Spleen (tissue), 11 donors: Measurements from ENCODE around the gene HDAC4. TPM values are rescaled to one million over a fixed set of nuclear protein-coding genes. Genes with fewer than 3 reads are reported as not detected.

ENCODE experiments used
- DNase-seq: peaks from one replicate; pipeline ENCODE4 v3.0.0-alpha.2; 2020
- H3K27ac ChIP-seq, 8 donors: fragments of 200-600 bp; sonication (generic) in 7 of 8; 1 replicate in 4 of 8; 2 replicates in 4 of 8; pipeline versions ENCODE4 v1.5.0 to v1.8.0; 2016 to 2021; ENCODE audit warnings: inconsistent platforms in 4 of 8, mild to moderate bottlenecking in 4 of 8, moderate library complexity in 1 of 8
- H3K27me3 ChIP-seq, 7 donors: fragments of 200-600 bp; sonication (generic) in 6 of 7; replicated peaks in 1 of 7; 1 replicate in 4 of 7; 2 replicates in 3 of 7; pipeline versions ENCODE4 v1.5.0 to v1.8.0; 2016 to 2021; ENCODE audit warnings: inconsistent platforms in 3 of 7, mild to moderate bottlenecking in 1 of 7
- H3K36me3 ChIP-seq, 6 donors: fragments of 200-600 bp; sonication (generic) in 5 of 6; 1 replicate in 4 of 6; 2 replicates in 2 of 6; pipeline versions ENCODE4 v1.5.0 to v1.8.0; 2016 to 2021; ENCODE audit warnings: inconsistent platforms in 2 of 6
- H3K4me1 ChIP-seq, 6 donors: fragments of 200-600 bp; sonication (generic) in 5 of 6; 1 replicate in 3 of 6; 2 replicates in 3 of 6; pipeline versions ENCODE4 v1.5.0 to v1.8.0; 2016 to 2021; ENCODE audit warnings: inconsistent platforms in 3 of 6
- H3K4me3 ChIP-seq, 8 donors: fragments of 200-600 bp; sonication (generic) in 7 of 8; 1 replicate in 4 of 8; 2 replicates in 4 of 8; pipeline versions ENCODE4 v1.5.0 to v1.8.0; 2016 to 2021; ENCODE audit warnings: inconsistent platforms in 4 of 8, mild to moderate bottlenecking in 4 of 8, moderate library complexity in 2 of 8
- H3K9me3 ChIP-seq, 8 donors: fragments of 200-600 bp; sonication (generic) in 7 of 8; 1 replicate in 4 of 8; 2 replicates in 4 of 8; pipeline versions ENCODE4 v1.5.0 to v1.8.0; 2016 to 2021; ENCODE audit warnings: inconsistent platforms in 4 of 8
- CTCF ChIP-seq, 11 experiments: fragments of 200-600 bp in 7 of 11; fragments of 450-650 bp in 4 of 11; sonication (generic) in 4 of 11; IDR thresholded peaks in 8 of 11; conservative IDR thresholded peaks in 3 of 11; 1 replicate in 7 of 11; 2 replicates in 4 of 11; pipeline versions ENCODE4 v1.4.0 to v1.8.0; 2016 to 2021; ENCODE audit warnings: antibody characterized with exemption in 11 of 11, inconsistent platforms in 4 of 11, mild to moderate bottlenecking in 1 of 11
- POLR2A ChIP-seq, 3 donors: fragments of 450-650 bp; IDR thresholded peaks; one replicate each; pipeline ENCODE4 v1.5.1; 2017; ENCODE audit warnings: antibody characterized with exemption in 3 of 3, mild to moderate bottlenecking in 1 of 3
- POLR2AphosphoS5 ChIP-seq, 3 donors: sonication (generic); formaldehyde crosslinking; IDR thresholded peaks; one replicate each; pipeline ENCODE4 v1.5.1; 2017; ENCODE audit warnings: antibody characterized with exemption in 3 of 3
- WGBS, 5 donors: extraction: QIAGEN DNeasy Blood & Tissue Kit in 3 of 5; methylation state at CpG; one replicate each; pipeline versions ENCODE4 v1.1.5 to v1.1.7; 2013 to 2018; 5-methylcytosine and 5-hydroxymethylcytosine counted together
- intact Hi-C: fragments of 100-400 bp; cut with DNase I; formaldehyde crosslinking; loops from one replicate; pipeline ENCODE4 v1.15.0; 2023; ENCODE audit warnings: low total_unique reads
- polyA plus RNA-seq, 3 donors: library from polyadenylated mRNA; stranded (reverse); fragments of 200-250 nt; gene quantifications; one replicate each; pipeline ENCODE4 v1.2.1, GENCODE V29; 2013
- total RNA-seq, 7 donors: library from RNA; depleted of rRNA in 3 of 7; stranded (reverse); fragments of >200 nt in 3 of 7; fragmentation: NEBNext Ultra II Directional in 4 of 7; extraction: Animal tissue kit (Norgen Biotek cat#: 25700) in 4 of 7; gene quantifications; one replicate each; pipeline versions ENCODE4 v1.1.0 to v1.2.1, GENCODE V29; 2016 to 2021
- donor health status: healthy with polysubstance abuse.
- donor health status: DM: no; HTN: no; CAD: no; lungs with moderate emphysema.
- donor health status: DM: no; HTN: no; CAD: no.
- donor health status: Bipolar disorder and iron deficiency.
- donor health status: healthy.
- donor health status: DM: no; HTN: no; CAD: no.
- donor health status: DM: yes; HTN: yes; CAD: no.

HDAC4 gene
- total and polyA plus RNA-seq, 10 donors = 3.2 to 122 (median 69.5) TPM

GRCh38 chr2:239002591-239002953 is 398.2 kb downstream of the HDAC4 start:
- peak; percentile 23 for DNase-seq
- H3K27me3 ChIP-seq = peaks cover 0 to 52% (median 0%) of the 10 kb centered on the region in 7 donors
- WGBS, 5 donors = 54 to 84% (median 69%) methylated on average over 8 of the region's 8 CpGs
- no peaks in the 10 kb centered on the region for H3K36me3 ChIP-seq
- H3K27ac ChIP-seq = peak overlapping the region in 7 of 8 donors; percentile 22 to 69 (median 53)
- peaks cover 0 to 16% (median 5%) of the 10 kb centered on the region in 8 donors for H3K9me3 ChIP-seq
- TF ChIP-seq POLR2AphosphoS5 (IDR thresholded peaks at IDR 0.05) = no peak
- TF ChIP-seq POLR2A (IDR thresholded peaks at IDR 0.05) = no peak
- no peak for TF ChIP-seq CTCF (IDR thresholded peaks at IDR 0.05 in 8 of 11, conservative IDR thresholded peaks at IDR 0.05 in 3 of 11)
- intact Hi-C loops = no loop called here
- H3K4me3 ChIP-seq = no peak overlapping the region
- no peaks in the 10 kb centered on the region for H3K4me1 ChIP-seq

- Histone ChIP-seq H3K27ac (no peak overlapping the region), H3K4me3 (no peak overlapping the region)
- 80 to 89% (median 83%) methylated on average over 14 of the region's 14 CpGs for WGBS, 5 donors
These were observed 399.0 kb downstream of the HDAC4 start for GRCh38 chr2:239001794-239002193.

GRCh38 chr2:239000500-239001073 is 400.2 kb downstream of the HDAC4 start:
- Histone ChIP-seq H3K36me3 (no peaks in the 10 kb centered on the region), H3K9me3 (peaks cover 0 to 19% (median 6%) of the 10 kb centered on the region in 8 donors), H3K4me1 (no peaks in the 10 kb centered on the region), H3K27me3 (peaks cover 0 to 48% (median 0%) of the 10 kb centered on the region in 7 donors), H3K4me3 (no peak overlapping the region), H3K27ac (no peak overlapping the region)
- DNase-seq = peak; percentile 44
- TF ChIP-seq CTCF (IDR thresholded peaks at IDR 0.05 in 8 of 11, conservative IDR thresholded peaks at IDR 0.05 in 3 of 11) (no peak), POLR2A (IDR thresholded peaks at IDR 0.05) (no peak), POLR2AphosphoS5 (IDR thresholded peaks at IDR 0.05) (no peak)
- WGBS, 5 donors = 86 to 92% (median 90%) methylated on average over 12 of the region's 12 CpGs
- intact Hi-C loops = no loop called here

More at GRCh38 chr2:239001794-239002193, 399.0 kb downstream of the HDAC4 start:
- intact Hi-C loops = no loop called here
- peaks cover 0 to 51% (median 0%) of the 10 kb centered on the region in 7 donors for H3K27me3 ChIP-seq
- TF ChIP-seq POLR2A (IDR thresholded peaks at IDR 0.05) = no peak
- no peak for TF ChIP-seq POLR2AphosphoS5 (IDR thresholded peaks at IDR 0.05)
- no peak for TF ChIP-seq CTCF (IDR thresholded peaks at IDR 0.05 in 8 of 11, conservative IDR thresholded peaks at IDR 0.05 in 3 of 11)
- no peaks in the 10 kb centered on the region for H3K4me1 ChIP-seq
- no peaks in the 10 kb centered on the region for H3K36me3 ChIP-seq
- peaks cover 0 to 16% (median 5%) of the 10 kb centered on the region in 8 donors for H3K9me3 ChIP-seq
- peak; percentile 44 for DNase-seq

- intact Hi-C loops = no loop called here
These were observed 400.7 kb downstream of the HDAC4 start for GRCh38 chr2:239000089-239000488.

More at GRCh38 chr2:239000089-239000488, 400.7 kb downstream of the HDAC4 start:
- Histone ChIP-seq H3K4me3 (no peak overlapping the region), H3K27ac (no peak overlapping the region), H3K36me3 (no peaks in the 10 kb centered on the region), H3K9me3 (peaks cover 0 to 24% (median 8%) of the 10 kb centered on the region in 8 donors), H3K4me1 (no peaks in the 10 kb centered on the region), H3K27me3 (peaks cover 0 to 44% (median 0%) of the 10 kb centered on the region in 7 donors)
- 86 to 99% (median 94%) methylated on average over 6 of the region's 6 CpGs for WGBS, 5 donors
- peak; percentile 27 for DNase-seq
- TF ChIP-seq POLR2AphosphoS5 (IDR thresholded peaks at IDR 0.05) (no peak), CTCF (IDR thresholded peaks at IDR 0.05 in 8 of 11, conservative IDR thresholded peaks at IDR 0.05 in 3 of 11) (no peak), POLR2A (IDR thresholded peaks at IDR 0.05) (no peak)
